GM19372 (cell line): Measurements from ENCODE around the gene PKD1L1.
"Not testable (repeated sequence)": the region's sequence is repeated elsewhere in the genome, so short reads cannot be mapped to it uniquely, and the experiment has no call there.

ENCODE experiments used
- ATAC-seq: cut with Tn5 transposase; IDR thresholded peaks from one replicate; pipeline ENCODE4 v1.9.1; 2021; ENCODE audit warnings: mild to moderate bottlenecking, low read depth, moderate library complexity; ENCODE audit not compliant: unreplicated experiment

PKD1L1 gene

GRCh38 chr7:47967123-47967522 is 18.9 kb upstream of the PKD1L1 start:
- ATAC-seq = no peak

- ATAC-seq = no peak
Measured at GRCh38 chr7:47965456-47965855, 17.2 kb upstream of the PKD1L1 start.

- ATAC-seq = no peak
Measured at GRCh38 chr7:47962262-47962661, 14.0 kb upstream of the PKD1L1 start.

- no peak for ATAC-seq
Measured at GRCh38 chr7:47957156-47957555, 8.9 kb upstream of the PKD1L1 start.

GRCh38 chr7:47956220-47956619 is 8.0 kb upstream of the PKD1L1 start:
- no peak for ATAC-seq

- peak; percentile 40 for ATAC-seq
Measured at GRCh38 chr7:47954231-47954911, 6.1 kb upstream of the PKD1L1 start.

- peak; percentile 81 for ATAC-seq
Measured at GRCh38 chr7:47953822-47954221, 5.6 kb upstream of the PKD1L1 start.

- ATAC-seq = no peak
Measured at GRCh38 chr7:47952224-47952623, 4.0 kb upstream of the PKD1L1 start.

GRCh38 chr7:47951374-47951773 is 3.1 kb upstream of the PKD1L1 start:
- ATAC-seq = no peak

- no peak for ATAC-seq
Measured at GRCh38 chr7:47950714-47951113, 2.4 kb upstream of the PKD1L1 start.

GRCh38 chr7:47949703-47950102 is 1.4 kb upstream of the PKD1L1 start:
- ATAC-seq = no peak

GRCh38 chr7:47947355-47947749 is 914 bp downstream of the PKD1L1 start:
- no peak for ATAC-seq

- ATAC-seq = no peak
Measured at GRCh38 chr7:47946581-47947354, 1.5 kb downstream of the PKD1L1 start.

- peak; percentile 62 for ATAC-seq
Measured at GRCh38 chr7:47945261-47946015, 2.8 kb downstream of the PKD1L1 start.

GRCh38 chr7:47944536-47945260 is 3.6 kb downstream of the PKD1L1 start:
- ATAC-seq = no peak

GRCh38 chr7:47943676-47944474 is 4.4 kb downstream of the PKD1L1 start:
- ATAC-seq = no peak

- not testable (repeated sequence) for ATAC-seq
Measured at GRCh38 chr7:47942651-47943050, 5.6 kb downstream of the PKD1L1 start.

- ATAC-seq = no peak
Measured at GRCh38 chr7:47942132-47942531, 6.1 kb downstream of the PKD1L1 start.

GRCh38 chr7:47941136-47941844 is 7.0 kb downstream of the PKD1L1 start:
- no peak for ATAC-seq
